GM21619 (cell line): Measurements from ENCODE around the gene KCNQ5.

Experiments
- ATAC-seq: cut with Tn5 transposase; IDR thresholded peaks from one replicate; pipeline ENCODE4 v1.9.1; 2021; ENCODE audit not compliant: unreplicated experiment

Gene KCNQ5

DNA sequence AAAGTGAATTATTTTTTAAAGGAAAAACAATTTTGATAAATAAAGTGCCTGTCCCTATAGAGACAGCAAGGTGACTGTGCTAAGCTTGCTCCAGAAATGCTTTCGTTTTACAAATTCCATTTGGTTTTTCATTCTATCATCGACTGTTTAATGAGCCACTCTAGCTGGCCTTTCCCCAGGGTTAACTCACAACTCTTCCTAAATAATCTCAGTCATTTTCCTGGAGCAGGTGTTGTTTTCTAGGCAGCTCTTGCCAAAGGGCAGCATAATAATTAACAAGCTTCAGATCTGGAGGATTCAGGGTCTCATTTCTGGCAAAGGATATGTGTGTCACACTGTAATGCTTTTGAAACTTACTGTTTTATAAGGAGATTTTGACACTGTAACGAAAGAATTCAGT lies 419.2 kb downstream of the KCNQ5 start:
- ATAC-seq, result no peak

DNA sequence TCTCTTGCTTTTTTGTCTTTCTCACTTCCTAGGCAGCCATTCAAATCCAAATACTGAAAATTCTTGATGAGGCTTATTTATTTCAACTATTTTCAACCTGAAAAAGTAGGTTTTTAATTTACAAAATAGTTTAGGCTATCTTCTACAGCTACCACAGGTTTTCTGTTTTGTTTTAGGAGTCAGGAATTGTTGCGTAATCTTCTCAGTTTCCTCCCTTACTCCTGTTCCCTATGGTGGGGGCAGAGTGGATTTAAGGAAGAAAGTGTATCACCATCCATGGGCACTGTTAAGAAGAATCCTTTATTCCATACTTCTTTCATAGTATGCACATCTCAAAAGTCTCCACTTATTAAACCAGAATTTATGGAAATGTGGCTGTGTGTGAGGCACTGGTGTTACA lies 421.0 kb downstream of the KCNQ5 start:
- ATAC-seq, result no peak

DNA sequence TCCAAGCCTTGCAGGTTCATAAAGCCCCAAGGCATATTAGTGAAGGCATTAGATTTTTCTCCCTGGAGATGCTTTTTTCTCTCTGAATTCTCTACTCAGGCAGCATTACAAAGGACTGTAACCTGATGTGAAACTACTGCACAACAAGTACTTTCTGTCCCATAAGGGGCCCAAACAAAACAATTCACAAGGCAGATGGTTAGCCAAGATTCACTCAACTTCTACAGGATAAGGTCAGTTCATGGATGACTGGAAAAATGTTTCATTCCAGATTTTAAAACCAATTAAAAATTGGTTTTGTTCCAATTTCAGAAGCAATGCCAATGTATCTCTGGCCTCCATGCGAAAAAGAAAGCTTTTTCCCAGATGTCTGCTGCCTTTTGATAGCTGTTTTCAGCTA lies 421.6 kb downstream of the KCNQ5 start:
- no peak for ATAC-seq

DNA sequence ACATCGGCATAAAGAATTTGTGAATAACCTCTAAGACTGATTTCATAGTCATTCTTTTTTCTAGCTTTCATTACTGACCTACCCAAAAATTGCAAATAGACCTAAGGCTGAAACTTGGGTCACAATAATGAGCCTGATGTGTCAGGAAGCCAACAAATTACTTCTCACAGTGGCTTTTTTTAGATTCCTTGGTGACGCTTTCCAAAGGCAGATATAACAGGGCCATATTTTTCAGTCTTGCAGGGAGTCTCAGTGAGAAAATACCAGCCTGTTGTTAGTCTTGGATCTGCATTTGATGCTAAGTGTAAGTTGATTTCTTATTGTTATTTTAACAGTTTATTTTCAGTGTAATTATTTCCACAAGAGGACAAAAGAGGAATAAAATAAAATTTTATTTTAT lies 423.7 kb downstream of the KCNQ5 start:
- no peak for ATAC-seq

DNA sequence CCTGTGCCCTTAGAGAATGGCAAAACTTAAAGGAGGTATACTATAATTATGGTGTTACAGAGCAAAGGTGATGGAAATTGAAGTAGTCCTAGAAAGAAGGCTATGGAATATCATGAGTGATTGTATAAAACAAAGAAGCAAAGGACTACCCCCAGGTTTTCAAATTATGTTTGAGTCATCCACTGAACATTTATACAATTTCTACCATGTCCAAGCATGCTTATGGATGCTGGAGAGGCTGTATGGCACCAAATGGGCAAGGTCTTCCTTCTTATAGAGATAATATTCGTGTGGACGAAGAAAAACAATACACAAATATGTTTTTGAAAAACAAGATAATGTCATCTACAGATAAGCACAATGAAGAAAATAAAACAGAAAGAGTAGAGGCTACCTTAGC lies 425.9 kb downstream of the KCNQ5 start:
- ATAC-seq, result no peak

DNA sequence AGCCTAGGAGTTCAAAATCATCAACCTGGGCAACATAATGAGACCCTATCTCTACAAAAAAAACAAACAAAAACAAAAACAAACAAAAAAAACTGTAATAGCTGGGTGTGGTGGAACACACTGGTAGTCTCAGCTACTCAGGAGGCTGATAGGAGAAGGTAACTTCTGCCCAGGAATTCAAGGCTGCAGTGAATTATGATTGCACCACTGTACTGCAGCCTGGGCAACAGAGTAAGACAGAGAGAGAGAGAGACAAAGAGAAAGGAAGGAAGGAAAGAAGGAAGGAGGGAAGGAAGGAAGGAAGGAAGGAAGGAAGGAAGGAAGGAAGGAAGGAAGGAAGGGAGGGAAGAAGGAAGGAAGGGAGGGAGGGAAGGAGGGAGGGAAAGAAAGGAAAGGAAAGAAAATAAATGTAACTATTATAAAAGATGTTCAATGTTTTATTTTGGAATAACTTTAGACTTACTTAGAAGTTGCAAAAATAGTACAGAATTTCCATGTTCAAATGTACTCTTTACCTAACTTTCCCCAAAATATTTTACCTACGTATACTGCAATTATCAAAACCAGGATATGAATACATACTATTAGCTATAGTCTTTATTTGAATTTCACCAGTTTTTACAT lies 428.2 kb downstream of the KCNQ5 start:
- ATAC-seq, result no peak

DNA sequence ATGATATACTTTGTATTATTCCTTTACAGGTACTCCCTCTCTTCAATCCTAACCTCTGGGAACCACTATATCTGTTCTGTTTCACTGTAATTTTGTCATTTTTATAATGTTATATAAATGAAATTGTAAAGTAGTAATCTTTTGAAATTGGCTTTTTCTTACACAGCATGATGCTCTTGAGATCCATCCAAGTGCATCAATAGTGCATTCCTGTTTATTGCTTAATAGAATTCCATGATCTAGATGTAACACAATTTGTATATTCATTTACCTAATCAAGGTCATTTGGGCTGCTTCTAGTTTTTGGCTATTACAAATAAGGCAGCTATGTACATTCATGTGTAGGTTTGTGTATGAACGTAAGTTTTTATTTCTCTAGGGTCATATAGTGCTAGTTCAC lies 428.8 kb downstream of the KCNQ5 start:
- ATAC-seq, result no peak

DNA sequence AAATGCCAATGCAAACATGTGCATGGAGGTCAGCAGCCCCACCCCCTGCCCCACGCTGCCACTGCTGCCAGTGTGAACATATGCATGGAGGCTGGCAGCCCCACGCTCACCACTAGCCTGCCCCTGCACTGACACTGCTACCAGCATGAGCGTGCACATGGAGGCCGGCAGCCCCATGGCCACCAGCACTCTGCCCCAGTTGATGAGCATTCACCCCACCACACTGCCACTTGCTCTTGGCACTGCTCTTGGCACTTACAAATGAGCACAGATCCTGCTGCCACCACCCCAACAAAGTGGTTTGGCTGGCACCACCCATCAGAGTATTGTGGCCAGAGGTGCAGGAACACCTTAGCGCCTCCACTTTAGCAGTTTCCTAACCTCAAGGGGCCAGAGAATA lies 429.3 kb downstream of the KCNQ5 start:
- no peak for ATAC-seq

DNA sequence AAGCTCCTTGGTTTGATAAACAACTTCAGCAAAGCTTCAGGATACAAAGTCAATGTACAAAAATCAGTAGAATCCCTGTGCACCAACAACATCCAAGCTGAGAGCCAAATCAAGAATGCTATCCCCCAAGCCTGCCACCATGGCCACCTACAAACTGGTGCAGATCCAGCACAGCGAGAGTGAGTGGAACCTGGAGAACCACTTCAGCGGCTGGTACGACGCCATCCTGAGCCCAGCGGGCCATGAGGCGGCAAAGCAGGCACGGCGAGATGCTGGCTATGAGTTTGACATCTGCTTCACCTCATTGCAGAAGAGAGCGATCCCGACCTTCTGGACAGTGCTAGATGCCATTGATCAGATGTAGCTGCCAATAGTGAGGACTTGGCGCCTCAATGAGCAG lies 433.1 kb downstream of the KCNQ5 start:
- ATAC-seq, result no peak

DNA sequence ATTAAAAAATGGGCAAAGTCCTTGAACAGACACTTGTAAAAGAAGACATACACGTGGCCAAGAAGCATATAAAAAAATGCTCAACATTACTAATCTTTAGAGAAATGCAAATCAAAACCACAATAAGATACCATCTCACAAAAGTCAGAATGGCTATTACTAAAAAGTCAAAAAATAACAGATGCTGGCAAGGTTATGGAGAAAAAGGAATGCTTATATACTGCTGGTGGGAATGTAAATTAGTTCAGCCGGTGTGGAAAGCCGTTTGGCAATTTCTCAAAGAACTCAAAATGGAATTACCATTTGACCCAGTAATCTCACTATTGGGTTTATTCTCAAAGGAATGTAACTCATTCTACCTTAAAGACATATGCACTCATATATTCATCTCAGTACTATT lies 436.9 kb downstream of the KCNQ5 start:
- no peak for ATAC-seq

DNA sequence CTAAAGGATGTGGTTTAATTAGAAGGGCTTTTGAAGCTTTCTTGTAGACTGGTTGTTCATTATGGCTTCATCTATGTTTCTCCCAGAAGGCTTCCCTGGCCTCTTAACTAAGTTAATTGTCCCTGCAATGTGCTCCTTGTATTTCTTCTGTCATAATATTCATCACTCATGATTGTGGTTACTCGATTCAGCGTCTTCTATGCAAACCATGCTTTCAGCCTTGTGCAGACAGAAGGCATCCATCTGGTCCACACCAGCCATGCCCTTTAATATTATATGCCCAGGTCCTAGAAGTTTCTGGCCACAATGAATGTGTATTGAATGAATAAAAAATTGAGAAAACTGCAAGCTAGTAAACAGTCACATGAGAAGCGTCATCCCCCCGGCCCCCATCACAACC lies 440.3 kb downstream of the KCNQ5 start:
- no peak for ATAC-seq

DNA sequence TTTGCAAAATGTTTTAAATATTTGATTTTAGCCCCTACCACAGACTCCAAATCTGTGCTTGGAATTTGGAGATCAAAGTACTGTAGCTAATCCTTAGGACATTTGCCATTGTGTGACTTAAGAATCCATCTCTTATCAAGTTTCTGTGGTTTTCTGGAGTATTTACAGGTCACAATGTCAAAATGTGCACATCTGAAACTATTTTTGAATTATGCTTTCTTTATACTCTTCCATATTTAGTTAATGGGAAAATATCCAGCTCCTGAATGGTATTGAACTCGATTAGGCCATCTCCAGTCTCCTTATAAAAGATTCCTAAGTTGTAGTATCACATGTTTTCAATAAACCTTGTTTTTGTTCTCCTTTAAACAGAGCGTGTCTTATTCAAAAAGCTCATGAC lies 441.0 kb downstream of the KCNQ5 start:
- no peak for ATAC-seq

DNA sequence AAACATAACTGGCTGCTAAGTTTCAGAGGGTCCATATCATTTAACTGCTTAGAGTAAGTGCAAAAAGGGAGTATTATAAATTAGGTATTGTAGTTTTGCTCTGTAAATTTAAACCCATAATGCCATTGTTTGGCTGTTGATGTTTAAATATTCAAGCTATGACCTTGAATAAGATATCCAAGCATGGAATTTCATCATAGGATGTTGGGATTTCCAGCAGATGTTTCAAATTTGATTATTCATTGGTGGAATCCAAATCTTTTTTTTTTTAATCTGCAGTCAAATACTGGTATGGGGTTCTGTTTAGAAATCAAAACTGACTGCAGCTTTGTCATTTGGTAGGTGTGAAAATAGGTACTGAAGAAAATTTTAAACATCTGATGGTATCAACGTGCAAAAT lies 442.4 kb downstream of the KCNQ5 start:
- no peak for ATAC-seq

DNA sequence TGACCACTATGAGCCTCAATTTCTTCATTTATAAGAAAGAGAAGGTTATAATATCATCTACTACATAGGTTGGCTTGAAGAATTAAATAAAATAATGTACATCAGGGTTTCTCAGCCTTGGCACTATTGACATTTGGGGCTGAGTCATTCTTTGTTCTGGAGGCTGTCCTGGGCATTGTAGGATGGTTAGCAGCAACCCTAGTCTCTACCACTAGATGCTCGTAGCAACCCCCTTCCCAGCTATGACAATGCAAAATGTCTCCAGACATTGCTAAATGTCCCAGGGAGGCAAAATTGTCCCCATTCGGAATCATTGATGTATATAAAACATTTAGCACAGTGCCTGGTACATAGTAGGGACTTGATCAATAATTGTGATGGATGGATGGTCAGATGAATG lies 451.4 kb downstream of the KCNQ5 start:
- ATAC-seq, result no peak

DNA sequence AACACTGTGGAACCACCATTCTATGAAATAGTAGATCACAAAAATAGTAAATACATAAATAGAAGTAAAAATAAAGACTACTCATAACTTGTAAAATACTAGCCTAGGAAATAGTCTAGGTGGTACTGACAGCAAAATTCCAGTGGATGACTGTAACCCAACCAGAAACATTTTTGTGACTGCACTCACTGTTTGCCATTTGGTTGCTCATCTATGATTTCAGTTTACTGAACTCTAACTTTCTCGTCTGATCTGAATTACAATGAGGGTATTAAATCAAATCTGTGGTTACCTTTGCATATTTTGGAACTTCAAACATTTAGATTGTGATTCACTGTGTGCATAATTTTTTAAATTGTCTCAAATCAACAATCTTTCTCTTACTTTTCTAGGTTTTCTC lies 452.3 kb downstream of the KCNQ5 start:
- ATAC-seq, result no peak

DNA sequence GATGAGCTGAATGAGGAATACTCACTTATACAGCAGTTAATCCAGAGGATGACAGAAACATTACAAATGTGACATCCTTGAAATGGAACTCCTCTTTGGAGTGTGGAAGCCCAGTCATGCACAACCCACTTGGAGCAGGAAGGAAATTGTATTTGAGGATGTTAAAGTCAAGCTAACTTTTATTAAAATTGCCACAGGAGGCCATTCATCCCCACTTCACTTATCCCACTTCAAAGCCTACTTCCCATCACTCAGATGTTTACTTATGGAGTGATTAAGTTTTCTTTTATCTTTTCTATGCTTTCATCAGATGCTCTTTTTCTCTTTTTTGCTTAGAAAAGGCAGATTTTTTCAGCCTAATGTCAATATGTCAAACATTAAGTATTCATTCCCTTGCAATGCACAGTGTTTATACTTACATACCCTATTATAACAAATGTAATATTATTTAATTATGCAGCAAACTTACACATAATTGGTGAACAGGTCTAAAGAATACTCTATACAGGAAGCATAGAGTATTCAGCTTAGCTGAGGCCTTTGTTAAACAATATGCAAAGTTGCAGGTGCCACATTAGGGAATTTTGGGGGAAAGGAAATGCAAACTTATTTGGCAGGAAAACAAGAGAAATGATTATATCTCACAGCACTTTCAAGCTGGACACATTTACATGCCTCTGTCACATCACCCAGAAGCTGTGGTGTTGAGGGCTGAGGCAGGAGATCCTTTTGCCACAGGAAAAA lies 454.5 kb downstream of the KCNQ5 start:
- no peak for ATAC-seq

DNA sequence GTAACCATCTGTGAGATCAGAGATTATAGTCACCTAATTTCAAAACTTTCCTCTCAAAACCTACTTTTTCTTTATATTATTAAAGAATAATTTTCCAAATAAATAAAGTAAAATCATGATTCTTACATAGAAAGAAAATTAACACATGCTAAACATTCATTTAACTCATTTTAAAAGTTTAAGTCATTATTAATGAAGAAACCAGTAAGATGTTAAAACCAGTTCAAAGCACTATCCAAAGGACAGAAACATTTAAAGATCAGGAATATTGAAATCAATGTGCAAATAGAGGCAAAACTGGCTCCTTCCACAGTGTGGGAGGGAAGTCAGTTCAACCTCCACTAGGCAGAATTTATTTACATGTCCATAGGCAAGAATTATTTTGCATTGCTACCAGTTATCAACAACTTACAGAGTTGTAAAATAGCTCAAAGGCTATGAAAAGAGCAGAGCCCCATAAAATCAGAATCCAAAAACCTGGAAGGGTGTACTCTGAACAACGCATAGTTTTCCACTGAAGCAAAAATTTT lies 456.5 kb downstream of the KCNQ5 start:
- no peak for ATAC-seq

DNA sequence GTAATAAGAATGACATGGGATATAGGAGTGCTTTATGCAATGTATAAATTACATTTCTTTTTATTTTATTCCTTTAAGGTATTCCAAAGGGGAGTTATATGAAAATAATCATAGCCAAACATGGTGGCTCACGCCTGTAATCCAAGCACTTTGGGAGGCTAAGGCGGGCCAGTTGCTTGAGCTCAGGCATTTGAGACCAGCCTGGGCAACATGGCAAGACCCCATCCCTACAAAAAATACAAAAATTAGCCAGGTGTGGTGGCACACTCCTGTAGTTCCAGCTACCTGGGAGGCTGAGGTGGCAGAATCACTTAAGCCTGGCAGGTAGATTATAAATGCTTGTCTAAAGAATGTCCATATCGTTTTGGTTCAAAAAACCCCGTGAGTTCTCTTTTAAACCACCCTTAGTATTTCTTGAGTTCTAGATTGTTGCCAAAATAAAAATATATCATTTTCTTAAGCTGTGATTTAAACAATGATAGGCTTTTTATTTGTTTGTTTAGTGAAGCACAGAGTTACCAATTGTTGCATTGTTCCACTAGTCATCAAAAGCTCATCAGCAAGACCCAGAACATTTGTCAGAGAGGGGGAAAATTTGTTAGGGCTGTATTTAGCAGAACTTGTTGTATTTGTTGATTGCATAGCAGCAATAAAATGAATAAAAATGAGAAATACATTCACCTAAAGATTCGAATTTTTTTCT lies 457.2 kb downstream of the KCNQ5 start:
- no peak for ATAC-seq

DNA sequence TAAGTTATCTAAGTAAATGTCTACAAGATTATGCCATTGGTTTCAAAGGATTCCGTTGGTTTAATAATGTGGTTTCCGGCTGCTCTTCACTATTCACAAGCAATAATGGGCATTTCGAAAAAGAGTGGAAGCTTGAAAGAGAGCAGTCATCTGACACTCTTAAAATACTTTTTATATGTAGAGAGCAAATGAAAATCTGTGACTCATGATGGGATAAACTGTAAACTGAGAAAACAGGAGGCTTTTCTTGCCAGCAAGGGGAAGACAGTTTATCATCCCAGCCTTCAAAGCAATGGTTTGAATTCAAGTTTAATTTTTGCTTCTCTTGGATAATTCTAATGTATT lies 457.7 kb downstream of the KCNQ5 start:
- ATAC-seq, result no peak

DNA sequence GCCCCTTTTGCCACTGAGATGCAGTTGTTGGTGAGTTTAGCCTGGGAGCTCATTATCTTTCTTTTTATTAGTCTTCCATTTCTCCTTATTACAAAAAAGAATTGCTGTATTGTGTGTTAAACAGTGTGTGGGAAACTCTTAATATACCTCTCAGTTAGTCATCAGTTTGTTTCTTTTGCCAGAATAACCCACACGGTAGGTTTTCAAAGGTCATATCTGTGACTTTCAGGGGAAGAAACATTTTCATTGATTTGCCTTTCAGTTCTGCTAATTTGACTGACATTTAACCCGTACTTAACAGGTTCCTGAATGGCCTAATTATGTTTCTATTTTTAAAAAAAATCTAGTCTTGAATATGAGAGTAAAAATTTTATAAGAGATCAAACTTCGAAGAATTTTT lies 458.1 kb downstream of the KCNQ5 start:
- peak; percentile 74 for ATAC-seq

DNA sequence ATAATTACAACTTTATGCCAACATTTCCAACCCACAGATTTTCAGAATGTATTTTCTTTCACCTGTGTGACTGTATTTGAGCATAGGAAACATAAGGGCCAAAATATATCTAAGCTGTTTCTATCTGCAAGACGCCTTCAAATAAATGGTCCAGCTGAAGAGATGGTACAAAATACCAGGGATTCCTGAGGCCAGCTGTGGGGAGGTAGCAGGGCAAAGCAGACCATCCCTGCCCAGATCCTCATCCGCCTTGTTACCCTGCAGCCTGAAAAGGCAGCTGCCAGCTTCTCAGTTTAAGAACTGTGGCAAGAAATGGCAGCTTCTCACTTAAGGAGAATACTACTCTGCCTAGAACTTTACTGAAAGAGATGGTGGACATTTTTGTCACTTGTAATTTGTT lies 460.1 kb downstream of the KCNQ5 start:
- ATAC-seq, result no peak

DNA sequence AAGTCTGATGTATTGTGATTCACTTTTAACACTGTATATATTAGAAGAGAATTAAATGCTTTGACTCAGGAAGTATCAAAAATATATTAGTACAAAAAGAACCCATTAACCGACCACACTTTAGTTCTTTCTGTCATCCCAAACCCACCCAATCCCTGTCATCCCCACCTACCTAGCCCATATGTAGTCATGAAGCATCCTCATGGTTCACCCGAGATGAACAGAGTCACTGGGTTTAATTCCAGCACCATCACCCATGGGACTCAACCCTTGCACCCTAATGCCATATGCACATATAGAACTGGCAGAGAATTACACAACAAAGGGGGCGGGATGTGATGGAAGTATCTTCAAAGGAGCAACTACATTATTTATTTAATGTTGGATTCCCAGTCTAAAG lies 462.0 kb downstream of the KCNQ5 start:
- ATAC-seq, result no peak
